Neural progenitor cell (in vitro differentiated cells): ENCODE measurements around the gene PLD4. TPM values are rescaled to one million over a fixed set of nuclear protein-coding genes. Genes with fewer than 3 reads are reported as not detected.
A peak's percentile ranks its signal among the peaks of the same experiment; 100 is the strongest.

Experiments
- DNase-seq: peaks from one replicate; pipeline ENCODE4 v3.0.0-alpha.2; 2016; ENCODE audit warnings: low spot score
- H2AFZ ChIP-seq: fragments of 200-600 bp; sonication (generic); replicated peaks from 2 replicates; pipeline ENCODE4 v1.6.1; 2016; ENCODE audit warnings: antibody characterized with exemption
- H3F3A ChIP-seq: fragments of 200-600 bp; sonication (generic); 2 replicates; pipeline ENCODE4 v1.6.1; 2016; ENCODE audit warnings: antibody characterized with exemption, low read depth
- H3K27ac ChIP-seq: fragments of 200-600 bp; sonication (generic); 2 replicates; pipeline ENCODE4 v1.5.1; 2016; ENCODE audit warnings: mild to moderate bottlenecking
- H3K27me3 ChIP-seq: fragments of 200-600 bp; sonication (generic); 2 replicates; pipeline ENCODE4 v1.6.1; 2016; ENCODE audit warnings: mild to moderate bottlenecking, moderate library complexity
- H3K36me3 ChIP-seq: fragments of 200-600 bp; sonication (generic); 2 replicates; pipeline ENCODE4 v1.5.1; 2016
- H3K4me1 ChIP-seq: fragments of 200-600 bp; sonication (generic); 2 replicates; pipeline ENCODE4 v1.6.1; 2016; ENCODE audit warnings: mixed run types
- H3K4me2 ChIP-seq: fragments of 200-600 bp; sonication (generic); 2 replicates; pipeline ENCODE4 v1.6.1; 2016
- H3K4me3 ChIP-seq: fragments of 200-600 bp; sonication (generic); 2 replicates; pipeline ENCODE4 v1.5.1; 2016
- H3K79me2 ChIP-seq: fragments of 200-600 bp; sonication (generic); 2 replicates; pipeline ENCODE4 v1.6.1; 2016; ENCODE audit warnings: low read depth
- H3K9ac ChIP-seq: fragments of 200-600 bp; sonication (generic); 2 replicates; pipeline ENCODE4 v1.6.1; 2016
- H3K9me3 ChIP-seq: fragments of 200-600 bp; sonication (generic); 2 replicates; pipeline ENCODE4 v1.5.1; 2016; ENCODE audit warnings: low read depth
- H4K20me1 ChIP-seq: fragments of 200-600 bp; sonication (generic); 2 replicates; pipeline ENCODE4 v1.6.1; 2016; ENCODE audit warnings: low read depth
- H3K27ac Mint-ChIP-seq: 3 replicates; pipeline ENCODE4 v1.8.0; 2021; ENCODE audit warnings: mixed read lengths
- H3K27me3 Mint-ChIP-seq: 2 replicates; pipeline ENCODE4 v1.8.0; 2022; ENCODE audit warnings: low read depth, mild to moderate bottlenecking, inconsistent platforms, moderate library complexity, mixed read lengths; ENCODE audit not compliant: insufficient read depth
- H3K36me3 Mint-ChIP-seq: 3 replicates; pipeline ENCODE4 v1.8.0; 2021; ENCODE audit warnings: mixed read lengths
- H3K4me1 Mint-ChIP-seq: 3 replicates; pipeline ENCODE4 v1.8.0; 2021; ENCODE audit warnings: mixed read lengths
- H3K4me3 Mint-ChIP-seq: 3 replicates; pipeline ENCODE4 v1.8.0; 2021; ENCODE audit warnings: mild to moderate bottlenecking, moderate library complexity, mixed read lengths
- H3K9me3 Mint-ChIP-seq: 3 replicates; pipeline ENCODE4 v1.8.0; 2020; ENCODE audit warnings: mixed read lengths
- EZH2 ChIP-seq: fragments of 200-600 bp; sonication (generic); IDR thresholded peaks from 2 replicates; pipeline ENCODE4 v1.6.1; 2017; ENCODE audit warnings: antibody characterized with exemption, mild to moderate bottlenecking, moderate library complexity
- EZH2phosphoT487 ChIP-seq: fragments of 200-600 bp; sonication (generic); IDR thresholded peaks from 2 replicates; pipeline ENCODE4 v1.6.1; 2017; ENCODE audit warnings: antibody characterized with exemption
- total RNA-seq: library from RNA; depleted of rRNA; stranded (reverse); fragments of >200 nt; gene quantifications from 2 replicates; pipeline ENCODE4 v1.2.3, GENCODE V29; 2015; ENCODE audit warnings: low replicate concordance
- TF ChIP-seq, protein P1 (sequence below): fragments of 200-600 bp; sonication (generic); IDR thresholded peaks from 2 replicates; pipeline ENCODE4 v1.5.1; 2017; ENCODE audit warnings: antibody characterized with exemption, mild to moderate bottlenecking

Gene PLD4
- total RNA-seq, 1 donor from 2014 or later: not detected

DNA sequence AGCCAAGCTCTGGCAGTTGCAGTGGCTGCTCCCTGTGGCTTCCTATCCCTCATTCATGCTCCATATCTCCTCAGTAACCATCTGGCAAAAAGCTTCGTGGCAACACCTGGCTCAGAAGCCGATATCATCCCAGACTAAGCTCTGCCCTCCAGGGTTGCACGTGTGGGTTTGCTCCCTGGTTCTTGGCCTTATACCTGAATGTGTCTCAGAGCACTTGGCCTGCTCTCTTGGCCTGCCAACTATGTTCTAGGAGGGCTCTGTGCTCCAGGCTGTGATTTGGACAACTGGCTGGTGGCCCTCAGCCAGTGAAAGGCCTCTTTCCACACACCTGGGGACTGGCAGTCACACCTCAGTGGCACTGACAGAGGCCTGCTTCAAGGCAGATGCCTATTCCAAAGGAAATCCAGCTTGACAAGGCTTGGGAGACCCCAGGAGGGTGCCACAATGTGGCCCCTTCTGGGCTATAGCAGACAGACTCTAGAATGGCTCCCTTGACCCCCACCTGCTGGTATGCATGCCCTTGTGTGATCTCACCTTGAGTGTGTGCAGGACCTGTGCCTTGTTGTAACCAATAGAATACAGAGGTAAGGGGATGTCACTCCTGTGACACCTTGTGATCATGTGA lies 10.5 kb downstream of the PLD4 start:
- H3K4me3 ChIP-seq: no peak overlapping the region
- Mint-ChIP-seq H3K4me3 (peak overlapping the region; percentile 79), H3K4me1 (peaks cover 4% of the 10 kb centered on the region), H3K36me3 (no peaks in the 10 kb centered on the region), H3K27me3 (peaks cover 28% of the 10 kb centered on the region), H3K27ac (no peak overlapping the region), H3K9me3 (peaks cover 8% of the 10 kb centered on the region)
- no peaks in the 10 kb centered on the region for H3K9me3 ChIP-seq
- no peak for DNase-seq
- peaks cover 15% of the 10 kb centered on the region for H3F3A ChIP-seq
- peaks cover 97% of the 10 kb centered on the region for H3K27me3 ChIP-seq
- H3K4me1 ChIP-seq: peaks cover 13% of the 10 kb centered on the region
- no peak overlapping the region for H2AFZ ChIP-seq
- H3K9ac ChIP-seq: no peak overlapping the region
- H3K27ac ChIP-seq: no peak overlapping the region
- no peaks in the 10 kb centered on the region for H3K79me2 ChIP-seq
- peaks cover 10% of the 10 kb centered on the region for H4K20me1 ChIP-seq
- no peaks in the 10 kb centered on the region for H3K36me3 ChIP-seq
- no peak overlapping the region for H3K4me2 ChIP-seq
- TF ChIP-seq EZH2phosphoT487 (no peak), EZH2 (no peak)
- TF ChIP-seq, protein P1, sequence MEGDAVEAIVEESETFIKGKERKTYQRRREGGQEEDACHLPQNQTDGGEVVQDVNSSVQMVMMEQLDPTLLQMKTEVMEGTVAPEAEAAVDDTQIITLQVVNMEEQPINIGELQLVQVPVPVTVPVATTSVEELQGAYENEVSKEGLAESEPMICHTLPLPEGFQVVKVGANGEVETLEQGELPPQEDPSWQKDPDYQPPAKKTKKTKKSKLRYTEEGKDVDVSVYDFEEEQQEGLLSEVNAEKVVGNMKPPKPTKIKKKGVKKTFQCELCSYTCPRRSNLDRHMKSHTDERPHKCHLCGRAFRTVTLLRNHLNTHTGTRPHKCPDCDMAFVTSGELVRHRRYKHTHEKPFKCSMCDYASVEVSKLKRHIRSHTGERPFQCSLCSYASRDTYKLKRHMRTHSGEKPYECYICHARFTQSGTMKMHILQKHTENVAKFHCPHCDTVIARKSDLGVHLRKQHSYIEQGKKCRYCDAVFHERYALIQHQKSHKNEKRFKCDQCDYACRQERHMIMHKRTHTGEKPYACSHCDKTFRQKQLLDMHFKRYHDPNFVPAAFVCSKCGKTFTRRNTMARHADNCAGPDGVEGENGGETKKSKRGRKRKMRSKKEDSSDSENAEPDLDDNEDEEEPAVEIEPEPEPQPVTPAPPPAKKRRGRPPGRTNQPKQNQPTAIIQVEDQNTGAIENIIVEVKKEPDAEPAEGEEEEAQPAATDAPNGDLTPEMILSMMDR: no peak

DNA sequence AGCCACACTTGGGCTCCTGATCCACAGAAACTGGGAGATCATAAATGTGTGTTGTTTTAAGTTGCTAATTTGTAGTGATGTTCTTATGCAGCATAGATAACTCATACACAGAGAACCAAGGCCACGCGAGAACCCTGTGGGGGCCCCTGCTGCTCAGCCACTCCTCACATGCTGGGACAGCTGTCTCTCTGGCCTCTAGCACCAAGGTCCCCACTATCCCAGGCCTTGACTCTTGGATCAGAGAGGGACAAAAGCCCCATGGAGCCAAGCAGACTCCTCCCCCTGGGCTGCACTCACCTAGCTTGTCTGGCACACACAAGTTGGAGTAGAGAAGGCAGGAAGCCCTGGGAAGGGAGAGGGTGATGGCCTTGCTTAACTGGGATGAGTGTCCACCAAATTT lies 11.3 kb downstream of the PLD4 start:
- no peak overlapping the region for H3K27ac Mint-ChIP-seq
- Histone ChIP-seq H2AFZ (no peak overlapping the region), H3K4me2 (no peak overlapping the region), H3K9me3 (no peaks in the 10 kb centered on the region), H3K79me2 (no peaks in the 10 kb centered on the region), H3K4me1 (peaks cover 13% of the 10 kb centered on the region), H4K20me1 (peaks cover 10% of the 10 kb centered on the region), H3K27me3 (peaks cover 93% of the 10 kb centered on the region), H3K36me3 (no peaks in the 10 kb centered on the region), H3F3A (peaks cover 15% of the 10 kb centered on the region), H3K27ac (no peak overlapping the region), H3K4me3 (no peak overlapping the region), H3K9ac (no peak overlapping the region)
- peaks cover 28% of the 10 kb centered on the region for H3K27me3 Mint-ChIP-seq
- no peak overlapping the region for H3K4me3 Mint-ChIP-seq
- H3K4me1 Mint-ChIP-seq: peaks cover 4% of the 10 kb centered on the region
- DNase-seq: no peak
- H3K9me3 Mint-ChIP-seq: peaks cover 11% of the 10 kb centered on the region
- no peaks in the 10 kb centered on the region for H3K36me3 Mint-ChIP-seq
- TF ChIP-seq EZH2 (no peak), EZH2phosphoT487 (no peak)
- TF ChIP-seq, protein P1: no peak

DNA sequence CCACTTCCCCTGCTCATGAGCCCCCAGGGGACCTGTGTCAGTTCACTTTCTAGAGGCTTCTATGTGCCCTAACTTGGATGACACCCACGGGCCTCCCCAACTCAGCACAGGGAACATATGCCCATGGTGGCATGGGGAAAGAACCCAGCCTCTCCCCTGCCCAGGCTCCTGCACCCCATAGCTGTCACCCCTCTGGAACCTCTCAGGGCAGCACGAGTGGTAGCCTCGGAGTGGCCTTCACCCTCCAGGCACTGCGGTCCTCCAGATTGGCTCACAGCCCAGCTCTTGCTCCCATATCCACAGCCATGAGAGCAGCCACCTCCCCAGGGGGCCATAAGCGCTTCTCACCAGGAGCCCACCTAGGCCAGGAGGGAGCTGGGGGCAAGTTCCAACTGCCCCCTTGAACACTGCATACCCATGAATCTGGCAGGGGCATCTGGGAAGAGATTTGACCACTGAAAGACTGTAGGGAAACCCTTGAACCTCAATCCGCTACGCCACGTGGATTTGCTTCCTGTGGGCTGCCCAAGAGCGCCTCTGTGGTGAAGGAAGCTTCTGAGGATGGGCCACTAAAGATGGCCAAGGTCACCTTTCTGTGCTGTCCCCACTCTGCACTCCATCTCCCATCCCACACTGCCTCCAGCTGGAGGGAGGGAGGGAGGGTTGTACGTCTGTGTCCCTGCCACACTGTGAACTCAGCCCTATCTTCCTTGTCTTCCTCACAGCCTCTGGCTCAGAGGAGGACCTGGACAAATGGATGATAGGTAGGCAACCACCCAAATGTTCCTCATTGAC lies 11.9 kb downstream of the PLD4 start:
- TF ChIP-seq, protein P1: no peak
- no peak for TF ChIP-seq EZH2
- TF ChIP-seq EZH2phosphoT487: no peak
- Histone ChIP-seq H3K9ac (no peak overlapping the region), H3K4me2 (no peak overlapping the region), H3F3A (peaks cover 15% of the 10 kb centered on the region), H3K27me3 (peaks cover 87% of the 10 kb centered on the region), H3K9me3 (no peaks in the 10 kb centered on the region), H3K4me3 (no peak overlapping the region), H3K27ac (no peak overlapping the region), H3K36me3 (no peaks in the 10 kb centered on the region), H3K79me2 (no peaks in the 10 kb centered on the region), H3K4me1 (peaks cover 13% of the 10 kb centered on the region), H2AFZ (no peak overlapping the region), H4K20me1 (peaks cover 10% of the 10 kb centered on the region)
- H3K36me3 Mint-ChIP-seq: no peaks in the 10 kb centered on the region
- no peak for DNase-seq
- no peak overlapping the region for H3K27ac Mint-ChIP-seq
- no peak overlapping the region for H3K4me3 Mint-ChIP-seq
- peaks cover 11% of the 10 kb centered on the region for H3K9me3 Mint-ChIP-seq
- peaks cover 4% of the 10 kb centered on the region for H3K4me1 Mint-ChIP-seq
- H3K27me3 Mint-ChIP-seq: peaks cover 26% of the 10 kb centered on the region
